ENCODE data around the gene SLC2A13. TPM values are rescaled to one million over a fixed set of nuclear protein-coding genes. Genes with fewer than 3 reads are reported as not detected.

Gene SLC2A13
- total RNA-seq, 1 experiment from 2014 or later = 7.0 TPM

- H3K27me3 Mint-ChIP-seq (ENCODE audit: low read depth) = peaks cover 5% of the 10 kb centered on the region
Observed at GRCh38 chr12:40110586-40110985, 4.7 kb upstream of the SLC2A13 start.

More at GRCh38 chr12:40110586-40110985, 4.7 kb upstream of the SLC2A13 start:
- Histone ChIP-seq H2BK20ac (ENCODE audit: low read depth, low read length, poor library complexity, severe bottlenecking) (no peak overlapping the region), H3K4me2 (ENCODE audit: insufficient read depth, insufficient read length, low read length) (no peak overlapping the region), H3K9me3 (ENCODE audit: control insufficient read depth, low read depth, low read length) (no peaks in the 10 kb centered on the region), H3K23ac (ENCODE audit: insufficient read length, low read depth, low read length) (no peak overlapping the region), H3K9ac (ENCODE audit: extremely low read depth, insufficient read length, low read length) (no peak overlapping the region), H3K79me1 (ENCODE audit: insufficient read depth, low read depth, low read length, poor library complexity, severe bottlenecking) (no peaks in the 10 kb centered on the region), H2BK120ac (ENCODE audit: low read depth, low read length, poor library complexity, severe bottlenecking) (no peak overlapping the region), H2AK5ac (ENCODE audit: insufficient read length, low read length) (no peak overlapping the region), H3K23me2 (ENCODE audit: insufficient read length, low read depth, low read length, poor library complexity, severe bottlenecking) (no peaks in the 10 kb centered on the region), H3K18ac (ENCODE audit: insufficient read length, low read depth, low read length) (no peak overlapping the region), H3K79me2 (ENCODE audit: insufficient read depth, low read length) (no peaks in the 10 kb centered on the region), H4K20me1 (ENCODE audit: control insufficient read depth, insufficient read depth, insufficient read length) (no peaks in the 10 kb centered on the region), H2BK15ac (ENCODE audit: low read depth, low read length) (no peak overlapping the region), H3K56ac (ENCODE audit: insufficient read length, low read depth, low read length) (no peak overlapping the region), H2BK5ac (ENCODE audit: insufficient read length, low read length) (no peak overlapping the region), H3K27me3 (ENCODE audit: insufficient read depth, low read length) (no peaks in the 10 kb centered on the region), H4K91ac (ENCODE audit: insufficient read length, low read depth, low read length) (no peak overlapping the region), H3K4ac (ENCODE audit: low read depth, low read length) (no peak overlapping the region), H2BK12ac (ENCODE audit: insufficient read length, low read depth, low read length) (no peak overlapping the region), H3K4me1 (ENCODE audit: insufficient read depth, low read length) (no peaks in the 10 kb centered on the region), H3T11ph (ENCODE audit: low read length) (no peak overlapping the region), H4K5ac (ENCODE audit: insufficient read length, low read depth, low read length) (no peak overlapping the region), H2AFZ (ENCODE audit: low read length) (no peak overlapping the region), H4K8ac (replicated peaks; ENCODE audit: insufficient read length, low read depth, low read length) (no peak overlapping the region), H3K14ac (ENCODE audit: insufficient read depth, low read length) (no peak overlapping the region), H3K27ac (ENCODE audit: insufficient read length, low read depth, low read length) (no peak overlapping the region)
- Mint-ChIP-seq H3K36me3 (ENCODE audit: insufficient read depth in 1 of 3, low read depth in 3 of 3) (no peaks in the 10 kb centered on the region), H3K9me3 (no peaks in the 10 kb centered on the region; a peak in 1 of 5 replicates), H3K4me3 (no peak overlapping the region), H3K4me1 (peaks cover 7 to 12% of the 10 kb centered on the region in 2 experiments), H3K27ac (no peak overlapping the region; a peak in 1 of 7 replicates)
- no peak for DNase-seq
- no CpG with 5 or more reads among the region's 1 CpG for WGBS (ENCODE audit: extremely low coverage, insufficient read length, low lambda C conversion rate)
- TF ChIP-seq CTCF (conservative IDR thresholded peaks at IDR 0.05) = no peak
